PFSK-1 (cell line): ENCODE measurements around the gene ENTHD1.

Source experiments
- FOXP2 ChIP-seq: optimal IDR thresholded peaks from 2 replicates; pipeline ENCODE3; 2011; ENCODE audit warnings: borderline replicate concordance, control low read depth, inconsistent platforms; ENCODE audit not compliant: insufficient read depth; ENCODE audit errors: extremely low read length, extremely low read depth
- POLR2AphosphoS5 ChIP-seq: IDR thresholded peaks from 2 replicates; pipeline ENCODE4 v1.6.1; 2012; ENCODE audit warnings: low read depth, mild to moderate bottlenecking, control low read depth, low read length, moderate library complexity
- TAF1 ChIP-seq: IDR thresholded peaks from 2 replicates; pipeline ENCODE4 v1.6.1; 2012; ENCODE audit warnings: low read length, control low read depth, borderline replicate concordance; ENCODE audit not compliant: insufficient read depth
- TF ChIP-seq, protein P1 (sequence below), 2 experiments: IDR thresholded peaks; 2 replicates each; pipeline versions ENCODE4 v1.6.1 to v1.8.0; 2011 to 2012; ENCODE audit warnings: low read depth in 2 of 2, low read length in 2 of 2, control low read depth in 1 of 2, inconsistent platforms in 1 of 2, mild to moderate bottlenecking in 1 of 2, moderate library complexity in 1 of 2; ENCODE audit not compliant: insufficient read depth in 1 of 2

DNA sequence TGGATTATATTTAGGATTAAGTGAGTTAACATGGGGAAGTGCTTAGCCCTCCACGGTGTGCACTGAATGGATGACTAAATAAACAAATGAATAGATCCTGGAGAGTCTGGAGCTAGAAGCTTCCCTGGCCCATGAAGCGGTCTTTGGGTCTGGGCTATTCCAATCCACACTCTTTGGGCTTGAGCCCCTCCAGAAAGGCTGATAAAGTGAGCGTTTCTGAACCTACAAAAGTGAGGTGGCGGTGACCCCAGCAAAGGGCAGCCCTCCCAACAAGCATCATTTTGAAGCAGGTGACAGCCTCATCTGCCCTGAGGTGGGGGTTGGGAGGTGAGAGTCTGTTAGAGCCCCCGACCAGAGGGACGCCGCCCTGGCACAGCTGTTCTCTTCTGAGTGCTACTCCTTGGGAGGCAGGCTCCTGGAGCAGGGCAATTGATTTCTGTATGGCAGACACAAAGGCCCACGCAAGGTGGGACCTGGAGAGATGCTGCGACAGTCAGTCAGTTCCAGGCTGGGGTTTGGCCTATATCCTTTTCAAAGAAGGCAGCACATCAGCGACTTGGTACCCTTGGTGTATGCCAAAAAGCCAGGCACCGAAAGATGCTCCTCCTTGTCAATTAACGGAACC lies 165.2 kb downstream of the ENTHD1 start:
- TF ChIP-seq, protein P1, sequence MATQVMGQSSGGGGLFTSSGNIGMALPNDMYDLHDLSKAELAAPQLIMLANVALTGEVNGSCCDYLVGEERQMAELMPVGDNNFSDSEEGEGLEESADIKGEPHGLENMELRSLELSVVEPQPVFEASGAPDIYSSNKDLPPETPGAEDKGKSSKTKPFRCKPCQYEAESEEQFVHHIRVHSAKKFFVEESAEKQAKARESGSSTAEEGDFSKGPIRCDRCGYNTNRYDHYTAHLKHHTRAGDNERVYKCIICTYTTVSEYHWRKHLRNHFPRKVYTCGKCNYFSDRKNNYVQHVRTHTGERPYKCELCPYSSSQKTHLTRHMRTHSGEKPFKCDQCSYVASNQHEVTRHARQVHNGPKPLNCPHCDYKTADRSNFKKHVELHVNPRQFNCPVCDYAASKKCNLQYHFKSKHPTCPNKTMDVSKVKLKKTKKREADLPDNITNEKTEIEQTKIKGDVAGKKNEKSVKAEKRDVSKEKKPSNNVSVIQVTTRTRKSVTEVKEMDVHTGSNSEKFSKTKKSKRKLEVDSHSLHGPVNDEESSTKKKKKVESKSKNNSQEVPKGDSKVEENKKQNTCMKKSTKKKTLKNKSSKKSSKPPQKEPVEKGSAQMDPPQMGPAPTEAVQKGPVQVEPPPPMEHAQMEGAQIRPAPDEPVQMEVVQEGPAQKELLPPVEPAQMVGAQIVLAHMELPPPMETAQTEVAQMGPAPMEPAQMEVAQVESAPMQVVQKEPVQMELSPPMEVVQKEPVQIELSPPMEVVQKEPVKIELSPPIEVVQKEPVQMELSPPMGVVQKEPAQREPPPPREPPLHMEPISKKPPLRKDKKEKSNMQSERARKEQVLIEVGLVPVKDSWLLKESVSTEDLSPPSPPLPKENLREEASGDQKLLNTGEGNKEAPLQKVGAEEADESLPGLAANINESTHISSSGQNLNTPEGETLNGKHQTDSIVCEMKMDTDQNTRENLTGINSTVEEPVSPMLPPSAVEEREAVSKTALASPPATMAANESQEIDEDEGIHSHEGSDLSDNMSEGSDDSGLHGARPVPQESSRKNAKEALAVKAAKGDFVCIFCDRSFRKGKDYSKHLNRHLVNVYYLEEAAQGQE (IDR thresholded peaks at IDR 0.05; ENCODE audit: insufficient read depth in 1 of 2, low read depth in 2 of 2, low read length in 2 of 2), result no peak
- TF ChIP-seq POLR2AphosphoS5, result no peak
- no peak for TF ChIP-seq FOXP2
- TF ChIP-seq TAF1, result no peak
